Endothelial cell of umbilical vein (primary cell): ENCODE measurements around the gene SPNS2. TPM values are rescaled to one million over a fixed set of nuclear protein-coding genes. Genes with fewer than 3 reads are reported as not detected.

Experiments used
- BruUV-seq: library from RNA; stranded (reverse); fragments of 400-500 nt; replicated peaks from 2 replicates; lab custom pipeline; 2021; lab: Mats Ljungman, UMichigan
- CTCF ChIA-PET: fragments of 300-600, 350-600 bp; sonication (Branson Sonifier 250); formaldehyde crosslinking; loops from one replicate; lab custom pipeline; 2021; ENCODE audit warnings: antibody characterized with exemption, inconsistent platforms; lab: Charles Lee
- POLR2A ChIA-PET: fragments of 300-600, 350-600 bp; sonication (Branson Sonifier 250); formaldehyde crosslinking; loops from one replicate; lab custom pipeline; 2021; ENCODE audit warnings: antibody characterized with exemption, inconsistent platforms; lab: Charles Lee
- DNase-seq: peaks from one replicate; pipeline ENCODE4 v3.0.0-alpha.2; 2011; ENCODE audit warnings: low read depth, low spot score
- FAIRE-seq: peaks from 2 replicates; lab custom pipeline; 2011; peaks lifted over from hg19 to GRCh38; lab: Jason Lieb, UNC
- H2AFZ ChIP-seq: 2 replicates; pipeline ENCODE4 v1.6.0; 2012; ENCODE audit warnings: low read depth, low read length, control low read depth, inconsistent platforms
- H3K27ac ChIP-seq: 2 replicates; pipeline ENCODE4 v1.5.1; 2011; ENCODE audit warnings: low read depth, mild to moderate bottlenecking, control low read depth, low read length, moderate library complexity; ENCODE audit not compliant: insufficient read depth
- H3K27me3 ChIP-seq, 2 experiments: 2 replicates each; pipeline versions ENCODE4 v1.6.0 to v1.6.1; 2011; ENCODE audit warnings: low read length in 2 of 2, mixed read lengths in 1 of 2; ENCODE audit not compliant: control insufficient read depth in 2 of 2, insufficient read depth in 2 of 2
- H3K36me3 ChIP-seq, 2 experiments: 2 replicates in 1 of 2; 3 replicates in 1 of 2; pipeline ENCODE4 v1.5.1; 2011; ENCODE audit warnings: low read length in 2 of 2, mild to moderate bottlenecking in 1 of 2, moderate library complexity in 1 of 2; ENCODE audit not compliant: control insufficient read depth in 2 of 2, insufficient read depth in 2 of 2; ENCODE audit errors: extremely low read depth in 1 of 2
- H3K4me1 ChIP-seq: 3 replicates; pipeline ENCODE4 v1.5.1; 2011; ENCODE audit warnings: mild to moderate bottlenecking, low read length; ENCODE audit not compliant: control insufficient read depth, insufficient read depth; ENCODE audit errors: extremely low read depth
- H3K4me2 ChIP-seq: 2 replicates; pipeline ENCODE4 v1.6.1; 2011; ENCODE audit warnings: low read length, control low read depth, mixed read lengths; ENCODE audit not compliant: insufficient read depth
- H3K4me3 ChIP-seq, 3 experiments: fragments of 200-600 bp in 1 of 3; sonication (generic), shearing (Covaris generic) in 1 of 3; replicated peaks in 1 of 3; 2 replicates each; pipeline ENCODE4 v1.5.1; 2011 to 2016; ENCODE audit warnings: control low read depth in 3 of 3, low read length in 3 of 3, mild to moderate bottlenecking in 2 of 3, inconsistent platforms in 1 of 3, low read depth in 1 of 3, moderate library complexity in 1 of 3; ENCODE audit not compliant: insufficient read depth in 1 of 3
- H3K79me2 ChIP-seq: 2 replicates; pipeline ENCODE4 v1.6.0; 2012; ENCODE audit warnings: low read length, inconsistent platforms; ENCODE audit not compliant: control insufficient read depth, insufficient read depth
- H3K9ac ChIP-seq: replicated peaks from 2 replicates; pipeline ENCODE3; 2011; ENCODE audit warnings: low read length, control low read depth; ENCODE audit not compliant: insufficient read depth; ENCODE audit errors: extremely low read depth
- H3K9me1 ChIP-seq: replicated peaks from 3 replicates; pipeline ENCODE4 v1.6.0; 2011; ENCODE audit warnings: mild to moderate bottlenecking, low read length; ENCODE audit not compliant: control insufficient read depth, insufficient read depth; ENCODE audit errors: extremely low read depth
- H3K9me3 ChIP-seq: replicated peaks from 2 replicates; pipeline ENCODE4 v1.5.1; 2012; ENCODE audit warnings: low read length, inconsistent platforms; ENCODE audit not compliant: control insufficient read depth, insufficient read depth
- H4K20me1 ChIP-seq: replicated peaks from 2 replicates; pipeline ENCODE3; 2011; ENCODE audit warnings: mild to moderate bottlenecking, low read length; ENCODE audit not compliant: control insufficient read depth, insufficient read depth; ENCODE audit errors: extremely low read depth
- CTCF ChIP-seq, 2 donors: IDR thresholded peaks; 1 replicate in 1 of 2; 2 replicates in 1 of 2; pipeline ENCODE4 v1.5.1; 2011; ENCODE audit warnings: low read length in 2 of 2, mild to moderate bottlenecking in 2 of 2, moderate library complexity in 2 of 2, control low read depth in 1 of 2, inconsistent platforms in 1 of 2, low read depth in 1 of 2; ENCODE audit not compliant: insufficient read depth in 1 of 2; ENCODE audit errors: extremely low read depth in 1 of 2
- FOS ChIP-seq: IDR thresholded peaks from 2 replicates; pipeline ENCODE4 v1.6.1; 2011; ENCODE audit warnings: mild to moderate bottlenecking, low read length, moderate library complexity, borderline replicate concordance; ENCODE audit not compliant: insufficient read depth
- MAX ChIP-seq: IDR thresholded peaks from 2 replicates; pipeline ENCODE4 v1.6.1; 2011; ENCODE audit not compliant: insufficient read depth, insufficient read length
- POLR2A ChIP-seq: IDR thresholded peaks from 2 replicates; pipeline ENCODE4 v1.6.1; 2012; ENCODE audit warnings: low read depth, mild to moderate bottlenecking, control low read depth, low read length
- POLR2AphosphoS5 ChIP-seq: IDR thresholded peaks from 2 replicates; pipeline ENCODE4 v1.6.1; 2012; ENCODE audit warnings: low read depth, mild to moderate bottlenecking, control low read depth, low read length, moderate library complexity; ENCODE audit not compliant: insufficient read depth
- dilution Hi-C: fragments of 300-500 bp; cut with MboI; formaldehyde crosslinking; loops from one replicate; pipeline ENCODE4 v1.15.0; 2019; ENCODE audit warnings: low sequenced_read_pairs; ENCODE audit not compliant: extremely low pct_ligation_motif_present
- intact Hi-C: fragments of 100-400 bp; cut with micrococcal nuclease; formaldehyde crosslinking; loops from one replicate; pipeline ENCODE4 v1.10.0; 2022
- polyA plus RNA-seq, 4 experiments: library from polyadenylated mRNA; depleted of rRNA in 3 of 4; stranded (reverse) in 3 of 4; unstranded in 1 of 4; fragments of >200 nt; gene quantifications; 2 replicates each; pipeline versions ENCODE4 v1.2.1 to v1.2.3, GENCODE V29; 2011 to 2012; ENCODE audit warnings: missing spikeins in 1 of 4
- total RNA-seq: library from RNA; stranded (reverse); gene quantifications from 2 replicates; pipeline ENCODE4 v1.2.3, GENCODE V29; 2021

SPNS2 gene
- total and polyA plus RNA-seq, 2 donors (not counting 3 experiments of a cell fraction or from before 2014, with no cell fraction given) = 70.2 to 77.3 TPM

GRCh38 chr17:4551141-4551540, 52.5 kb downstream of the SPNS2 start:
- Histone ChIP-seq H3K27me3 (no peaks in the 10 kb centered on the region), H3K4me1 (peaks cover 17% of the 10 kb centered on the region), H2AFZ (no peak overlapping the region), H3K9ac (no peak overlapping the region), H3K79me2 (peaks cover 20% of the 10 kb centered on the region), H3K9me3 (no peaks in the 10 kb centered on the region), H3K9me1 (no peaks in the 10 kb centered on the region), H4K20me1 (no peaks in the 10 kb centered on the region), H3K4me3 (no peak overlapping the region), H3K4me2 (no peak overlapping the region), H3K36me3 (peaks cover 5 to 32% of the 10 kb centered on the region in 2 experiments), H3K27ac (no peak overlapping the region)
- intact Hi-C loops (no loop called here), dilution Hi-C loops (no loop called here)
- DNase-seq (no peak), FAIRE-seq (no peak)
- CTCF ChIA-PET = interaction anchor here (0.6 to 1.4 kb wide), 4 partner anchors 13 to 130 kb away, joined by 3 to 5 read pairs (median 4); no protein-coding TSS in a partner anchor
- POLR2A ChIA-PET = no interaction called here
- no TSS peak for BruUV-seq
- no peak for TF ChIP-seq POLR2A
- no peak for TF ChIP-seq FOS
- TF ChIP-seq POLR2AphosphoS5 = no peak
- TF ChIP-seq CTCF (IDR thresholded peaks at IDR 0.05; ENCODE audit: extremely low read depth in 1 of 2, insufficient read depth in 1 of 2, low read depth in 1 of 2, low read length in 2 of 2) = peak; percentile 9 to 23
- TF ChIP-seq MAX = no peak
